ENCODE measurements around the gene NME5. TPM values are rescaled to one million over a fixed set of nuclear protein-coding genes. Genes with fewer than 3 reads are reported as not detected.

NME5 gene
- total RNA-seq, 2 experiments from 2014 or later = not detected

- H3K27me3 Mint-ChIP-seq = peaks cover 29% of the 10 kb centered on the region
- H3K9me3 Mint-ChIP-seq (ENCODE audit: low read depth) = no peaks in the 10 kb centered on the region
- no peaks in the 10 kb centered on the region for H3K36me3 Mint-ChIP-seq
- H3K27ac Mint-ChIP-seq = no peak overlapping the region
- ATAC-seq (no peak), DNase-seq (no peak)
- H3K4me1 Mint-ChIP-seq = no peaks in the 10 kb centered on the region
- H3K4me3 Mint-ChIP-seq = no peak overlapping the region
- CTCF ChIA-PET = no interaction called here
Observed at GRCh38 chr5:138111937-138112336, 27.3 kb downstream of the NME5 start.

- DNase-seq (no peak), ATAC-seq (no peak)
- CTCF ChIA-PET = no interaction called here
- Mint-ChIP-seq H3K27me3 (peaks cover 23% of the 10 kb centered on the region), H3K36me3 (no peaks in the 10 kb centered on the region), H3K4me1 (no peaks in the 10 kb centered on the region), H3K4me3 (no peak overlapping the region), H3K27ac (no peak overlapping the region), H3K9me3 (ENCODE audit: low read depth) (no peaks in the 10 kb centered on the region)
Observed at GRCh38 chr5:138111181-138111580, 28.0 kb downstream of the NME5 start.

DNA sequence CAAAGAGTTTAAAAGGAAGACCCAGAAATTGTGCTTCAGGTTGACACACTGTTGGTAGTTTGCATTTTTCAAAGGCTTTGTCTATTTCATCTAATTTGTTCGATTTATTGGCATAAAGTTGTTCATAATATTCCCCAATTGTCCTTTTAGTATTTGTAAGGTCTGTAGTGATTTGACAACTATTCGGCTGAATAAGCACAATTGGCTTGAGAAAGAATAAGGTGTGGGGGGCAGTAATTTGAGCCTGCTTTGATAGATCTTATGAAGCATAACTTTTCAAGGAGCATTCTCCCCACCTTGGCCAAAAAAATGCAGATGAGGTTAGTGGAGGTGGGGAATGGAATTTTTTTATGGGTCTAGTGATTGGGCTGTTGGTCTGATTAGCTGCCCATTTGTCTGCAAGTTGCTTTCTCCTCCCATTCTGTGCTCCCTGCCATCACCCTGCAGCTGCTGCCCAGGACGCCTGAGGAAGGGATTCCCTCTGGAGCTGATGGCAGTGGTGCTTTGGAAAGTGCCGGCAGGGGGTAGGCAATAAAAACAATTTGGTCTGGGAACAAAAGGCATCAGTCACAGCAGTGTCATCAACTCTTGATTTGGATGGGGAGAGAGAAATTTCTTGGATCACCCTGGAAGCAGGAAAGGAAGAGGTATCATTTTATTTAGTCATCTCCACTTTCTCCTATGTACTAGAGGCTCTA lies 28.8 kb downstream of the NME5 start:
- no peaks in the 10 kb centered on the region for H3K36me3 Mint-ChIP-seq
- CTCF ChIA-PET = interaction anchor here (1.9 kb wide), 2 partner anchors 23 to 31 kb away, joined by 4 to 9 read pairs; no protein-coding TSS in a partner anchor
- no peak for DNase-seq

GRCh38 chr5:138109463-138110265 lies 29.6 kb downstream of the NME5 start:
- no peaks in the 10 kb centered on the region for H3K9me3 Mint-ChIP-seq (ENCODE audit: low read depth)
- CTCF ChIA-PET = interaction anchor here (1.9 kb wide), 2 partner anchors 24 to 30 kb away, joined by 4 to 9 read pairs; no protein-coding TSS in a partner anchor
- peaks cover 21% of the 10 kb centered on the region for H3K27me3 Mint-ChIP-seq
- H3K27ac Mint-ChIP-seq = no peak overlapping the region
- H3K4me3 Mint-ChIP-seq = no peak overlapping the region
- no peaks in the 10 kb centered on the region for H3K4me1 Mint-ChIP-seq
- DNase-seq (no peak), ATAC-seq (no peak)
- H3K36me3 Mint-ChIP-seq = no peaks in the 10 kb centered on the region

More for the DNA sequence above, 28.8 kb downstream of the NME5 start:
- Mint-ChIP-seq H3K27ac (no peak overlapping the region), H3K27me3 (peaks cover 21% of the 10 kb centered on the region), H3K4me3 (no peak overlapping the region), H3K4me1 (no peaks in the 10 kb centered on the region), H3K9me3 (ENCODE audit: low read depth) (no peaks in the 10 kb centered on the region)
- ATAC-seq = no peak

- peaks cover 25% of the 10 kb centered on the region for H3K27me3 Mint-ChIP-seq
- no peak overlapping the region for H3K27ac Mint-ChIP-seq
- no peaks in the 10 kb centered on the region for H3K36me3 Mint-ChIP-seq
- no peak overlapping the region for H3K4me3 Mint-ChIP-seq
- CTCF ChIA-PET = interaction anchor here (1.7 kb wide), 1 partner anchor 71 kb away, joined by 3 read pairs; no protein-coding TSS in a partner anchor
- ATAC-seq (no peak), DNase-seq (no peak)
- H3K4me1 Mint-ChIP-seq = peaks cover 8% of the 10 kb centered on the region
- H3K9me3 Mint-ChIP-seq (ENCODE audit: low read depth) = no peaks in the 10 kb centered on the region
Observed at GRCh38 chr5:138107213-138107612, 32.0 kb downstream of the NME5 start.

DNA sequence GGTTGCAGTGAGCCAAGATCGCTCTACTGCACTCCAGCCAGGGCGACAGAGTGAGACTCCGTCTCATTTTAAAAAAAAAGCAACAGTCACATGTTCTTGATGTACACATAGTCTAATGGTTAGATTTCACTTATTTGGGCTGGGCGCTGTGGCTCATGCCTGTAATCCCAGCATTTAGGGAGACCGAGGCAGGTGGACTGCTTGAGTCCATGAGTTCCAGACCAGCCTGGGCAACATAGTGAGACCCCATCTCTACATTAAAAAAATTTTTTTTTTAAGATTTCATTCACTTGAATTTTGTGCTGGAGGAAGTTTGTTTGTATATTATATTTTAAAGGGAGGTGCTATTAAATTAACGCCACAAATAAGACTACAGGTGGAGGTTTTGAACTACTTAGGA lies 33.5 kb downstream of the NME5 start:
- Mint-ChIP-seq H3K27ac (no peak overlapping the region), H3K36me3 (no peaks in the 10 kb centered on the region), H3K4me3 (no peak overlapping the region), H3K9me3 (ENCODE audit: low read depth) (no peaks in the 10 kb centered on the region), H3K27me3 (peaks cover 25% of the 10 kb centered on the region), H3K4me1 (peaks cover 8% of the 10 kb centered on the region)
- no peak for ATAC-seq
- DNase-seq = no peak
- CTCF ChIA-PET = no interaction called here

DNA sequence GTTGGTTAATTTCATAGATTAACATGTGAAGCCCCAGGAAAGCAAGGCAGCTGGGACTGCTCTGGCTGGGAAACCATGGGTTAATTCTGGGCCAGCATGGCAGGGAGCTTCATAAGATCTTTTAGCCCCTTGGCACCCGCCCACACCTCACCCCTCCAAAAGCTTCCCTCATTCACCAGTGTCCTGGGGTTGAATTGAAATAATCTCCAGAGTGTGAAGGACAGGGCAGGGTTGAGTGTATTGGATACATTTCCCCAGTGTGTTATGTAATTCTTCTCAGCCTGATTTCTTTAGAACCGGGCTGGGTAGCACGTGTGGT lies 36.0 kb downstream of the NME5 start:
- ATAC-seq (no peak), DNase-seq (no peak)
- CTCF ChIA-PET = interaction anchor here (0.6 to 2.1 kb wide), 5 partner anchors 11 to 70 kb away, joined by 3 to 9 read pairs (median 5); partner anchors contain the start of gene FAM13B
- H3K4me1 Mint-ChIP-seq = peaks cover 8% of the 10 kb centered on the region
- no peak overlapping the region for H3K4me3 Mint-ChIP-seq
- no peaks in the 10 kb centered on the region for H3K9me3 Mint-ChIP-seq (ENCODE audit: low read depth)
- H3K27ac Mint-ChIP-seq = no peak overlapping the region
- H3K36me3 Mint-ChIP-seq = no peaks in the 10 kb centered on the region
- peaks cover 15% of the 10 kb centered on the region for H3K27me3 Mint-ChIP-seq

DNA sequence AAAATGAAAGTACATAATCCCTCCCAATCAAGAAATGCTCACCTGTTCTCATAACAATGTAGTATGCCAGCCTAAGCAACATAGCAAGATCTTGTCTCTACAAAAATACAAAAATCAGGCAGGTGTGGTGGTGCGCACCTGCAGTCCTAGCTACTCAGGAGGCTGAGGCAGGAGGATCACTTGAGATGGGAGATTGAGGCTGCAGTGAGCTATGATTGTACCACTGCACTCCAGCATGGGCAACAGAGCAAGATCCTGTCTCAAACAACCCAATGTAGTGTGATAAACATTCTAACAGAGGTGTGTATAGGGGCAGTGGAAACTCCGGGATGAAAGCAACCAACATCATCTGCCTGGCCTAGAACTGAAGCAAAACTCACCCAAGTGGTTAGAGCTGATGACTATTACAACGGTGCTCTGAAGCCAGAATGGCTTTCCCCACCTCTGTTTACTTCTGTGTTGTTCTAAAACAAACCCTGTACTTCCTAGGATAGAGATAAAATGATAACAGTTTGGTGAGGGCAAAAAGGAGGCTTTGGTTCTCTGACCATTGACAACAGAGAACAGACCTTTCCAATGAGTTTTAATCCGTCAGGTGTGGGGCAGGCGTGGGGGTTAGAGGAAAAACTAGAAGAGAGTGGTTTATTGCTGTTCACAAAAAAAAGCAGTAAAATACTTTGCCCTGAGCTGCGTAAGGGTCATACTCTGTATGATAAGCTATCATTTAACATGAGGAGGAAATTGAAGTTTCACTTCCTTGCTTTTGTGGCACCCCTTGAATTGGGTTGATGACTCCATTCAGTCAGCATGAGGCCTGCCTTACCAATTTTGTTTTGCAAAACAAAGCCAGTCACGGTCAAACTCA lies 36.5 kb downstream of the NME5 start:
- Mint-ChIP-seq H3K27me3 (peaks cover 15% of the 10 kb centered on the region), H3K36me3 (no peaks in the 10 kb centered on the region), H3K27ac (no peak overlapping the region), H3K9me3 (ENCODE audit: low read depth) (no peaks in the 10 kb centered on the region), H3K4me3 (no peak overlapping the region), H3K4me1 (peaks cover 10% of the 10 kb centered on the region)
- peak; percentile 30 for ATAC-seq
- no peak for DNase-seq
- CTCF ChIA-PET = interaction anchor here (0.6 to 2.1 kb wide), 6 partner anchors 11 to 70 kb away, joined by 3 to 9 read pairs (median 5); partner anchors contain the start of gene FAM13B

GRCh38 chr5:138096997-138097828 lies 42.0 kb downstream of the NME5 start:
- CTCF ChIA-PET = interaction anchor here (1.1 to 1.7 kb wide), 3 partner anchors 15 to 28 kb away, joined by 3 to 5 read pairs (median 5); no protein-coding TSS in a partner anchor
- H3K27ac Mint-ChIP-seq = no peak overlapping the region

DNA sequence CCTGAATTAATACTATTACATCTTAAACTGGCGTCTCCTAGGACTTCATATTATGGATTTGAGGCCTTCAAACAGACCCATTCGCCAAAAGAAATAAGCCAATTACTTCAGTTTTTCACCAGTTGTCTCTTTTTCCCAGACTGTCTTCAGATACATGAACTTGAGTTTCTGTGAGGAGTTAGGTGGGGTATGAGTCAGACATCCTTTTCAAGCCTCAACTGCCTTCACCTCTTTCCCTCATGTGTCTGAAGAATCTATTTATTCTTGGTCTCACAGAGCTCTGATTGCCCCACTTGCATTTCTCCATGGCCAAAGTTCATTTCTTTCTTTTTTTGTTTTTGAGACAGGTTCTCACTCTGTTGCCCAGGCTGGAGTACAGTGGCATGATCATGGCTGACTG lies 42.9 kb downstream of the NME5 start:
- H3K9me3 Mint-ChIP-seq (ENCODE audit: low read depth) = no peaks in the 10 kb centered on the region
- H3K27ac Mint-ChIP-seq = peak overlapping the region; percentile 10
- H3K4me3 Mint-ChIP-seq = no peak overlapping the region
- H3K27me3 Mint-ChIP-seq = peaks cover 23% of the 10 kb centered on the region
- no peaks in the 10 kb centered on the region for H3K36me3 Mint-ChIP-seq
- ATAC-seq (peak; percentile 58), DNase-seq (no peak)
- CTCF ChIA-PET = interaction anchor here (1.7 kb wide), 2 partner anchors 14 to 19 kb away, joined by 5 read pairs; no protein-coding TSS in a partner anchor
- peaks cover 27% of the 10 kb centered on the region for H3K4me1 Mint-ChIP-seq

More at GRCh38 chr5:138096997-138097828, 42.0 kb downstream of the NME5 start:
- Mint-ChIP-seq H3K9me3 (ENCODE audit: low read depth) (no peaks in the 10 kb centered on the region), H3K27me3 (peaks cover 20% of the 10 kb centered on the region), H3K4me1 (peaks cover 27% of the 10 kb centered on the region), H3K36me3 (no peaks in the 10 kb centered on the region), H3K4me3 (no peak overlapping the region)
- DNase-seq = no peak
- ATAC-seq = peak; percentile 57

GRCh38 chr5:138095100-138095907 lies 43.9 kb downstream of the NME5 start:
- Mint-ChIP-seq H3K4me1 (peaks cover 27% of the 10 kb centered on the region), H3K27ac (no peak overlapping the region), H3K27me3 (peaks cover 27% of the 10 kb centered on the region), H3K4me3 (no peak overlapping the region), H3K36me3 (no peaks in the 10 kb centered on the region), H3K9me3 (ENCODE audit: low read depth) (no peaks in the 10 kb centered on the region)
- no peak for ATAC-seq
- CTCF ChIA-PET = interaction anchor here (1.7 kb wide), 1 partner anchor 19 kb away, joined by 5 read pairs; no protein-coding TSS in a partner anchor
- no peak for DNase-seq

DNA sequence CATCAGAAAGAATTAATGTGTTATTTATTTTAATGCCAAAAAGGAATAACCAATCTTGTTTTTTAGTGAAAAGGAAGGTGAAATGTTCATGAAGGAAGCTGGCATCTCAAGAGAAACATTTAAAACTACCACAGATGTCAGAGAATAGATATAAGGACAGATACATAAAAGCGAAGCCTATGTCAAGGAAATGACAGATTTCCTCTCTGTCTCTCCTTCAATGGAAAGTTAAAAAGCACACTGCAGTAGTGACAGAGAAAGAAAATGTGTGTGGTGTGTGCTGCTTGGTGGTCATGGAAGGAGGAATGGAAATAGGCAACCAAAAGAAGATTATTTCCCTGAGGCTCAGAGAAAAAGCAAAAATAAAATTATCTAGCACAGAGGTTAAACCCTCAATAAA lies 46.2 kb downstream of the NME5 start:
- DNase-seq (no peak), ATAC-seq (no peak)
- Mint-ChIP-seq H3K36me3 (no peaks in the 10 kb centered on the region), H3K27ac (no peak overlapping the region), H3K9me3 (ENCODE audit: low read depth) (no peaks in the 10 kb centered on the region), H3K4me1 (peaks cover 27% of the 10 kb centered on the region), H3K4me3 (no peak overlapping the region), H3K27me3 (peaks cover 25% of the 10 kb centered on the region)
- CTCF ChIA-PET = interaction anchor here (1.7 to 2.2 kb wide), 3 partner anchors 9 to 57 kb away, joined by 5 to 9 read pairs (median 5); no protein-coding TSS in a partner anchor

Data from activated CD8-positive, alpha-beta memory T cell treated with anti-CD3 and anti-CD28 coated beads, Interleukin-2, amount 10 ng/mL, durations not matched to agents 7 days and 5 days (primary cell).